WTC11 (cell line): ENCODE measurements around the gene NOL4L. TPM values are rescaled to one million over a fixed set of nuclear protein-coding genes. Genes with fewer than 3 reads are reported as not detected.

Experiments used
- ATAC-seq: fragments of 200-7000 bp; cut with Tn5 transposase; 2 replicates; pipeline ENCODE4 v1.10.0; 2021; ENCODE audit warnings: mild to moderate bottlenecking, moderate library complexity
- CTCF ChIA-PET: fragments of 300-600 bp; sonication (Branson Sonifier 250); formaldehyde crosslinking; loops from one replicate; lab custom pipeline; 2021; ENCODE audit warnings: antibody characterized with exemption; lab: Charles Lee
- POLR2A ChIA-PET: fragments of 350-600 bp; sonication (Branson Sonifier 250); formaldehyde crosslinking; loops from one replicate; lab custom pipeline; 2021; ENCODE audit warnings: antibody characterized with exemption; lab: Charles Lee
- DNase-seq: peaks from one replicate; pipeline ENCODE4 v3.0.0; 2021; ENCODE audit warnings: low spot score
- H3K27ac Mint-ChIP-seq: 2 replicates; pipeline ENCODE4 v1.8.0; 2021; ENCODE audit warnings: mixed read lengths
- H3K27me3 Mint-ChIP-seq: 2 replicates; pipeline ENCODE4 v1.8.0; 2021; ENCODE audit warnings: low read depth, mild to moderate bottlenecking, moderate library complexity, mixed read lengths
- H3K36me3 Mint-ChIP-seq: 2 replicates; pipeline ENCODE4 v1.8.0; 2021; ENCODE audit warnings: mixed read lengths
- H3K4me1 Mint-ChIP-seq: 2 replicates; pipeline ENCODE4 v1.8.0; 2022; ENCODE audit warnings: mixed read lengths
- H3K4me3 Mint-ChIP-seq: 2 replicates; pipeline ENCODE4 v1.8.0; 2021; ENCODE audit warnings: mild to moderate bottlenecking, moderate library complexity, mixed read lengths
- H3K9me3 Mint-ChIP-seq: 2 replicates; pipeline ENCODE4 v1.8.0; 2021; ENCODE audit warnings: mixed read lengths
- ATF1 ChIP-seq: sonication (generic); formaldehyde crosslinking; IDR thresholded peaks from 2 replicates; pipeline ENCODE4 v1.8.1; 2023; ENCODE audit warnings: mild to moderate bottlenecking, moderate library complexity, missing genetic modification reagents
- FOXP1 ChIP-seq: sonication (generic); formaldehyde crosslinking; IDR thresholded peaks from 2 replicates; pipeline ENCODE4 v1.8.0; 2022; ENCODE audit warnings: missing genetic modification reagents, mild to moderate bottlenecking, moderate library complexity, borderline replicate concordance
- GTF2I ChIP-seq: fragments of 250-450 bp; sonication (Bioruptor Pico); conservative IDR thresholded peaks from 2 replicates; pipeline ENCODE4 v1.4.0; 2021; ENCODE audit warnings: mild to moderate bottlenecking
- IRF2 ChIP-seq: sonication (generic); formaldehyde crosslinking; IDR thresholded peaks from 2 replicates; pipeline ENCODE4 v1.8.0; 2022; ENCODE audit warnings: low read depth, missing genetic modification reagents, borderline replicate concordance
- NR1H2 ChIP-seq: sonication (generic); formaldehyde crosslinking; IDR thresholded peaks from 2 replicates; pipeline ENCODE4 v1.9.0; 2021; ENCODE audit warnings: mild to moderate bottlenecking, moderate library complexity, missing genetic modification reagents
- RORB ChIP-seq: fragments of 250-450 bp; sonication (Bioruptor Pico); IDR thresholded peaks from 2 replicates; pipeline ENCODE4 v1.9.0; 2021; ENCODE audit warnings: mild to moderate bottlenecking
- SOX15 ChIP-seq: fragments of 250-450 bp; sonication (Bioruptor Pico); IDR thresholded peaks from 2 replicates; pipeline ENCODE4 v1.9.0; 2021; ENCODE audit warnings: mild to moderate bottlenecking
- USF1 ChIP-seq: sonication (generic); formaldehyde crosslinking; IDR thresholded peaks from 2 replicates; pipeline ENCODE4 v1.8.0; 2022; ENCODE audit warnings: mild to moderate bottlenecking, missing genetic modification reagents
- ZNF671 ChIP-seq: fragments of 250-450 bp; sonication (Bioruptor Pico); IDR thresholded peaks from 2 replicates; pipeline ENCODE4 v1.8.0; 2021; ENCODE audit warnings: mild to moderate bottlenecking
- total RNA-seq: library from RNA; stranded (reverse); gene quantifications from 3 replicates; pipeline ENCODE4 v1.2.3, GENCODE V29; 2021
- TF ChIP-seq, protein P1 (sequence below): fragments of 250-450 bp; sonication (Bioruptor Pico); conservative IDR thresholded peaks from 2 replicates; pipeline ENCODE4 v1.9.0; 2021; ENCODE audit warnings: mild to moderate bottlenecking
- TF ChIP-seq, protein P2 (sequence below): sonication (generic); formaldehyde crosslinking; IDR thresholded peaks from 2 replicates; pipeline ENCODE4 v1.8.1; 2023; ENCODE audit warnings: mild to moderate bottlenecking, missing genetic modification reagents, borderline replicate concordance
- TF ChIP-seq, protein P3 (sequence below): sonication (generic); formaldehyde crosslinking; IDR thresholded peaks from 2 replicates; pipeline ENCODE4 v1.8.1; 2023; ENCODE audit warnings: mild to moderate bottlenecking, missing genetic modification reagents, moderate library complexity
- TF ChIP-seq, protein P4 (sequence below): sonication (generic); formaldehyde crosslinking; conservative IDR thresholded peaks from 2 replicates; pipeline ENCODE4 v1.8.1; 2023; ENCODE audit warnings: mild to moderate bottlenecking, low read depth, missing genetic modification reagents, moderate library complexity
- TF ChIP-seq, protein P5 (sequence below): sonication (generic); formaldehyde crosslinking; IDR thresholded peaks from 2 replicates; pipeline ENCODE4 v1.8.0; 2022; ENCODE audit warnings: mild to moderate bottlenecking, missing genetic modification reagents
- TF ChIP-seq, protein P6 (sequence below): sonication (generic); formaldehyde crosslinking; IDR thresholded peaks from 2 replicates; pipeline ENCODE4 v1.8.0; 2023; ENCODE audit warnings: missing genetic modification reagents, mild to moderate bottlenecking, borderline replicate concordance

Gene NOL4L
- total RNA-seq, 1 experiment from 2014 or later = 29.0 TPM

DNA sequence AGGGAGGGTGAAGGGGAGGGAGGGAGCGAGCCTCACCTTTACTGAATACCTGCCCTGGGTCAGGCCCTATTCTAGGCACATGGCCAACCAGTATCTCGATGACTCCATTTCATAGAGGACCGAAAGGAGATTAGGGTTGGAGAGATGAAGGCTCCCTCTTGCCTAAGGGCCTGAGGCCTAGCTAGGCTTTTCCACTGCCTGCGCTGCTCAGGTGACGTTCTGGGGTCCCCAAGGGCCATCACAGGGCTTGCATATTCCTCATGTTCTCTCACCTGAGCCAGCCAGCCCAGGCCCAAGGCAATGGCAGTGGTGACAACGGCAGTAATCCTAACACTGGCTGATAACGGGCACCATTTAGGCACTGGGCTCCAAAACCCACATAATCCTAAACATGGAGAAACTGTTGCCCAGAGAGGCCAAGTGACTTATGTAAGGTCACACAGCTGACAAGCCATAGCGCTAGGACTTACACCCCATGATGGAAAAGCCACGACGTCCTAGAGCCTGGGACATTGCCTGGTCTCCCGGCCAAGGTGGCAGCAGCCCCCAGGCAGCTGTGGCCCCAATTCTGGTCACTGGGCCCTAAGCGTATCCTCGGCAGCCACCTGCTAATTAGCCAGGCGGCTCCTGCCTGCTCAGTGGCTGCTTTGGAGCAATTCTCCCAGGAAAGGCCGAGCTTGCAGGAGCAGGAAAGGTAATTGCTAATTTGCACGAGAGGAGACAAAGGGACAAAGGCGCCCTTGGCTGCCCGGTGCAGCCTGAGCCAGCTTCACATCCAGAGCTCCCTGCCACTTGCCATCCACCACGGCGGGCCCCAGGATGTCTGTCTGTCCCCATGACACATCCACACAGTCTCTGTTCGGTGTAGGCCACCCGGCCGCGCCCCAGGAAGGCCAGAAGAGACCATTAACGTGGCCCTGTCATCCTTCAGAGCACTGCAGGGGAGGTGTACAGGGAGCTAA lies 21.5 kb downstream of the NOL4L start:
- Mint-ChIP-seq H3K4me3 (no peak overlapping the region), H3K4me1 (peaks cover 31% of the 10 kb centered on the region), H3K9me3 (no peaks in the 10 kb centered on the region), H3K27me3 (no peaks in the 10 kb centered on the region; the same call in 1 of the 2 replicates), H3K27ac (no peak overlapping the region)
- POLR2A ChIA-PET = no interaction called here
- CTCF ChIA-PET = interaction anchor here (0.9 to 1.1 kb wide), 2 partner anchors 41 to 89 kb away, joined by 3 to 4 read pairs; no protein-coding TSS in a partner anchor
- ATAC-seq = no peak
- no peak for TF ChIP-seq FOXP1
- no peak for TF ChIP-seq ATF1 (CRISPR knock-in tag)
- no peak for TF ChIP-seq SOX15
- TF ChIP-seq GTF2I (CRISPR knock-in tag) = 0 out of 2 replicates have a peak, but pooled peaks have one; percentile 42
- TF ChIP-seq, all 79 proteins: peak for 1
- DNase-seq = no peak
- no peaks in the 10 kb centered on the region for H3K36me3 Mint-ChIP-seq

DNA sequence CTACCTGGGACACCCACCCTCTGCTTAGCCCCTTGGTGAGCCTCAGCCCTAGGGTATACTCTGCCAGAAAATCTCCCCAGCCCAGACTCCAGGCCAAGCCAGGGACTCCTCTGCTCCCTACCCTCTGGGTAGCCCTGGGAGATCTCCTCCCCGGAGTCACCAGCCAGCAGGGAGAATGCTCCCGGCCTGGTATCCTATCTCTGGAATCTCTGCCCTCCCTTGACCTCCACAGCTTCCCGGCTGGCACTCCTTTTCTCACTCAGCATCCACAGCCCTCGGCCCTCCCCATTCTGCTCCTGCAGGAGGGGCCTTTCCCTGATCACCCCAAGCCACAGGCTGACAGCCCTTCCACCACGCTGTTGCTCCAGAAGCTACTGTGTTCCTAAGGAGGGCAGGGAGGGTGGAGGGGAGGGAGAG lies 22.6 kb downstream of the NOL4L start:
- Mint-ChIP-seq H3K27ac (no peak overlapping the region), H3K27me3 (no peaks in the 10 kb centered on the region; the same call in 1 of the 2 replicates), H3K4me3 (peak overlapping the region; percentile 46; the same call in 1 of the 2 replicates), H3K9me3 (no peaks in the 10 kb centered on the region), H3K4me1 (peaks cover 36% of the 10 kb centered on the region), H3K36me3 (no peaks in the 10 kb centered on the region)
- TF ChIP-seq, protein P1, sequence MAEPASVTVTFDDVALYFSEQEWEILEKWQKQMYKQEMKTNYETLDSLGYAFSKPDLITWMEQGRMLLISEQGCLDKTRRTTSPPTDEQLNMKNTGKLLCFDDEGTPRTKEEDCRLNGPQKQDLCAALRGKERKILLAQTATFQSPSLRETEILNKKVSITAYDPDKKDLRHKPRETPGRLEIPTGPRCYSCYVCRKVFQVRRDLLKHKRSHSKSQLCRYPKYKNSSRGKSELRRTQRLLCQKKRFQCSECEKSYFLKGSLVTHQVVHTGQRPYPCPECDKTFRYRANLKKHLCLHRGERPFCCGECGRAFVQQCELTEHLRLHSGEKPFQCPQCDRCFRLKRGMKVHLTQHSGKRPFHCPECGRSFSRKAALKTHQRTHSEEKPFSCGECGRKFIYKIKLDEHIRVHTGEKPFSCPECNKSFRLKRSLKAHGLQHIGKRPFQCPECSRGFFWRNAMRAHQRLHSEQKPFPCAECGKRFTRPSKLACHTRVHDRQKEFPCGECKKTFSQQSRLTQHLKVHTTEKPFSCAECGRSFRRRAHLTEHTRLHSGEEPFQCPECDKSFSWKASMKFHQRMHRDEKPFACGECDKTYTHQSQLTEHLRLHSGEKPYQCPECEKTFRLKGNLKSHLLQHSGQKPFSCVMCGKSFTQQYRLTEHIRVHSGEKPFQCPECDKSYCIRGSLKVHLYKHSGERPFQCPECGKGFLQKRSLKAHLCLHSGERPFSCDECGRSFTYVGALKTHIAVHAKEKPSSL (CRISPR knock-in tag) = no peak
- TF ChIP-seq NR1H2 (CRISPR knock-in tag) = no peak
- no peak for TF ChIP-seq RORB (CRISPR knock-in tag)
- TF ChIP-seq ZNF671 (CRISPR knock-in tag) = no peak
- TF ChIP-seq, protein P2, sequence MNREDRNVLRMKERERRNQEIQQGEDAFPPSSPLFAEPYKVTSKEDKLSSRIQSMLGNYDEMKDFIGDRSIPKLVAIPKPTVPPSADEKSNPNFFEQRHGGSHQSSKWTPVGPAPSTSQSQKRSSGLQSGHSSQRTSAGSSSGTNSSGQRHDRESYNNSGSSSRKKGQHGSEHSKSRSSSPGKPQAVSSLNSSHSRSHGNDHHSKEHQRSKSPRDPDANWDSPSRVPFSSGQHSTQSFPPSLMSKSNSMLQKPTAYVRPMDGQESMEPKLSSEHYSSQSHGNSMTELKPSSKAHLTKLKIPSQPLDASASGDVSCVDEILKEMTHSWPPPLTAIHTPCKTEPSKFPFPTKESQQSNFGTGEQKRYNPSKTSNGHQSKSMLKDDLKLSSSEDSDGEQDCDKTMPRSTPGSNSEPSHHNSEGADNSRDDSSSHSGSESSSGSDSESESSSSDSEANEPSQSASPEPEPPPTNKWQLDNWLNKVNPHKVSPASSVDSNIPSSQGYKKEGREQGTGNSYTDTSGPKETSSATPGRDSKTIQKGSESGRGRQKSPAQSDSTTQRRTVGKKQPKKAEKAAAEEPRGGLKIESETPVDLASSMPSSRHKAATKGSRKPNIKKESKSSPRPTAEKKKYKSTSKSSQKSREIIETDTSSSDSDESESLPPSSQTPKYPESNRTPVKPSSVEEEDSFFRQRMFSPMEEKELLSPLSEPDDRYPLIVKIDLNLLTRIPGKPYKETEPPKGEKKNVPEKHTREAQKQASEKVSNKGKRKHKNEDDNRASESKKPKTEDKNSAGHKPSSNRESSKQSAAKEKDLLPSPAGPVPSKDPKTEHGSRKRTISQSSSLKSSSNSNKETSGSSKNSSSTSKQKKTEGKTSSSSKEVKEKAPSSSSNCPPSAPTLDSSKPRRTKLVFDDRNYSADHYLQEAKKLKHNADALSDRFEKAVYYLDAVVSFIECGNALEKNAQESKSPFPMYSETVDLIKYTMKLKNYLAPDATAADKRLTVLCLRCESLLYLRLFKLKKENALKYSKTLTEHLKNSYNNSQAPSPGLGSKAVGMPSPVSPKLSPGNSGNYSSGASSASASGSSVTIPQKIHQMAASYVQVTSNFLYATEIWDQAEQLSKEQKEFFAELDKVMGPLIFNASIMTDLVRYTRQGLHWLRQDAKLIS = no peak
- TF ChIP-seq, protein P3, sequence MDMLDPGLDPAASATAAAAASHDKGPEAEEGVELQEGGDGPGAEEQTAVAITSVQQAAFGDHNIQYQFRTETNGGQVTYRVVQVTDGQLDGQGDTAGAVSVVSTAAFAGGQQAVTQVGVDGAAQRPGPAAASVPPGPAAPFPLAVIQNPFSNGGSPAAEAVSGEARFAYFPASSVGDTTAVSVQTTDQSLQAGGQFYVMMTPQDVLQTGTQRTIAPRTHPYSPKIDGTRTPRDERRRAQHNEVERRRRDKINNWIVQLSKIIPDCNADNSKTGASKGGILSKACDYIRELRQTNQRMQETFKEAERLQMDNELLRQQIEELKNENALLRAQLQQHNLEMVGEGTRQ (CRISPR knock-in tag) = no peak
- no peak for TF ChIP-seq IRF2
- no peak for TF ChIP-seq USF1 (CRISPR knock-in tag)
- TF ChIP-seq, protein P4, sequence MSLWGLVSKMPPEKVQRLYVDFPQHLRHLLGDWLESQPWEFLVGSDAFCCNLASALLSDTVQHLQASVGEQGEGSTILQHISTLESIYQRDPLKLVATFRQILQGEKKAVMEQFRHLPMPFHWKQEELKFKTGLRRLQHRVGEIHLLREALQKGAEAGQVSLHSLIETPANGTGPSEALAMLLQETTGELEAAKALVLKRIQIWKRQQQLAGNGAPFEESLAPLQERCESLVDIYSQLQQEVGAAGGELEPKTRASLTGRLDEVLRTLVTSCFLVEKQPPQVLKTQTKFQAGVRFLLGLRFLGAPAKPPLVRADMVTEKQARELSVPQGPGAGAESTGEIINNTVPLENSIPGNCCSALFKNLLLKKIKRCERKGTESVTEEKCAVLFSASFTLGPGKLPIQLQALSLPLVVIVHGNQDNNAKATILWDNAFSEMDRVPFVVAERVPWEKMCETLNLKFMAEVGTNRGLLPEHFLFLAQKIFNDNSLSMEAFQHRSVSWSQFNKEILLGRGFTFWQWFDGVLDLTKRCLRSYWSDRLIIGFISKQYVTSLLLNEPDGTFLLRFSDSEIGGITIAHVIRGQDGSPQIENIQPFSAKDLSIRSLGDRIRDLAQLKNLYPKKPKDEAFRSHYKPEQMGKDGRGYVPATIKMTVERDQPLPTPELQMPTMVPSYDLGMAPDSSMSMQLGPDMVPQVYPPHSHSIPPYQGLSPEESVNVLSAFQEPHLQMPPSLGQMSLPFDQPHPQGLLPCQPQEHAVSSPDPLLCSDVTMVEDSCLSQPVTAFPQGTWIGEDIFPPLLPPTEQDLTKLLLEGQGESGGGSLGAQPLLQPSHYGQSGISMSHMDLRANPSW (CRISPR knock-in tag) = no peak
- TF ChIP-seq, protein P5, sequence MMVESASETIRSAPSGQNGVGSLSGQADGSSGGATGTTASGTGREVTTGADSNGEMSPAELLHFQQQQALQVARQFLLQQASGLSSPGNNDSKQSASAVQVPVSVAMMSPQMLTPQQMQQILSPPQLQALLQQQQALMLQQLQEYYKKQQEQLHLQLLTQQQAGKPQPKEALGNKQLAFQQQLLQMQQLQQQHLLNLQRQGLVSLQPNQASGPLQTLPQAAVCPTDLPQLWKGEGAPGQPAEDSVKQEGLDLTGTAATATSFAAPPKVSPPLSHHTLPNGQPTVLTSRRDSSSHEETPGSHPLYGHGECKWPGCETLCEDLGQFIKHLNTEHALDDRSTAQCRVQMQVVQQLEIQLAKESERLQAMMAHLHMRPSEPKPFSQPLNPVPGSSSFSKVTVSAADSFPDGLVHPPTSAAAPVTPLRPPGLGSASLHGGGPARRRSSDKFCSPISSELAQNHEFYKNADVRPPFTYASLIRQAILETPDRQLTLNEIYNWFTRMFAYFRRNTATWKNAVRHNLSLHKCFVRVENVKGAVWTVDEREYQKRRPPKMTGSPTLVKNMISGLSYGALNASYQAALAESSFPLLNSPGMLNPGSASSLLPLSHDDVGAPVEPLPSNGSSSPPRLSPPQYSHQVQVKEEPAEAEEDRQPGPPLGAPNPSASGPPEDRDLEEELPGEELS (CRISPR knock-in tag) = no peak
- TF ChIP-seq, protein P6, sequence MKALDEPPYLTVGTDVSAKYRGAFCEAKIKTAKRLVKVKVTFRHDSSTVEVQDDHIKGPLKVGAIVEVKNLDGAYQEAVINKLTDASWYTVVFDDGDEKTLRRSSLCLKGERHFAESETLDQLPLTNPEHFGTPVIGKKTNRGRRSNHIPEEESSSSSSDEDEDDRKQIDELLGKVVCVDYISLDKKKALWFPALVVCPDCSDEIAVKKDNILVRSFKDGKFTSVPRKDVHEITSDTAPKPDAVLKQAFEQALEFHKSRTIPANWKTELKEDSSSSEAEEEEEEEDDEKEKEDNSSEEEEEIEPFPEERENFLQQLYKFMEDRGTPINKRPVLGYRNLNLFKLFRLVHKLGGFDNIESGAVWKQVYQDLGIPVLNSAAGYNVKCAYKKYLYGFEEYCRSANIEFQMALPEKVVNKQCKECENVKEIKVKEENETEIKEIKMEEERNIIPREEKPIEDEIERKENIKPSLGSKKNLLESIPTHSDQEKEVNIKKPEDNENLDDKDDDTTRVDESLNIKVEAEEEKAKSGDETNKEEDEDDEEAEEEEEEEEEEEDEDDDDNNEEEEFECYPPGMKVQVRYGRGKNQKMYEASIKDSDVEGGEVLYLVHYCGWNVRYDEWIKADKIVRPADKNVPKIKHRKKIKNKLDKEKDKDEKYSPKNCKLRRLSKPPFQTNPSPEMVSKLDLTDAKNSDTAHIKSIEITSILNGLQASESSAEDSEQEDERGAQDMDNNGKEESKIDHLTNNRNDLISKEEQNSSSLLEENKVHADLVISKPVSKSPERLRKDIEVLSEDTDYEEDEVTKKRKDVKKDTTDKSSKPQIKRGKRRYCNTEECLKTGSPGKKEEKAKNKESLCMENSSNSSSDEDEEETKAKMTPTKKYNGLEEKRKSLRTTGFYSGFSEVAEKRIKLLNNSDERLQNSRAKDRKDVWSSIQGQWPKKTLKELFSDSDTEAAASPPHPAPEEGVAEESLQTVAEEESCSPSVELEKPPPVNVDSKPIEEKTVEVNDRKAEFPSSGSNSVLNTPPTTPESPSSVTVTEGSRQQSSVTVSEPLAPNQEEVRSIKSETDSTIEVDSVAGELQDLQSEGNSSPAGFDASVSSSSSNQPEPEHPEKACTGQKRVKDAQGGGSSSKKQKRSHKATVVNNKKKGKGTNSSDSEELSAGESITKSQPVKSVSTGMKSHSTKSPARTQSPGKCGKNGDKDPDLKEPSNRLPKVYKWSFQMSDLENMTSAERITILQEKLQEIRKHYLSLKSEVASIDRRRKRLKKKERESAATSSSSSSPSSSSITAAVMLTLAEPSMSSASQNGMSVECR = no peak
- ChIA-PET POLR2A (no interaction called here), CTCF (interaction anchor here (0.5 to 0.6 kb wide), 3 partner anchors 90 to 339 kb away, joined by 3 to 4 read pairs (median 3); no protein-coding TSS in a partner anchor)
- ATAC-seq = peak; percentile 56
- DNase-seq = peak; percentile 51
